GM10266 (cell line): ENCODE measurements around the gene MITF.

Source experiments
- DNase-seq: peaks from one replicate; pipeline ENCODE4 v3.0.0; 2012; ENCODE audit errors: extremely low spot score
- CTCF ChIP-seq: IDR thresholded peaks from 2 replicates; pipeline ENCODE4 v1.5.1; 2012; ENCODE audit warnings: mild to moderate bottlenecking, low read depth; ENCODE audit not compliant: control insufficient read depth, insufficient read depth; ENCODE audit errors: missing control alignments

MITF gene

GRCh38 chr3:69725994-69726571 lies 13.2 kb upstream of the MITF start:
- DNase-seq: no peak
- no peak for TF ChIP-seq CTCF

GRCh38 chr3:69729147-69729919 lies 9.9 kb upstream of the MITF start:
- no peak for TF ChIP-seq CTCF
- DNase-seq: no peak

- DNase-seq: no peak
- TF ChIP-seq CTCF: no peak
These were observed 8.2 kb upstream of the MITF start for GRCh38 chr3:69731080-69731479.

GRCh38 chr3:69735893-69736292 lies 3.4 kb upstream of the MITF start:
- TF ChIP-seq CTCF: no peak

GRCh38 chr3:69737392-69737791 lies 1.9 kb upstream of the MITF start:
- no peak for TF ChIP-seq CTCF

More at GRCh38 chr3:69735893-69736292, 3.4 kb upstream of the MITF start:
- DNase-seq: no peak

GRCh38 chr3:69738315-69738714 lies 949 bp upstream of the MITF start:
- DNase-seq: no peak
- no peak for TF ChIP-seq CTCF

More at GRCh38 chr3:69737392-69737791, 1.9 kb upstream of the MITF start:
- no peak for DNase-seq

- no peak for DNase-seq
- no peak for TF ChIP-seq CTCF
These were observed 433 bp upstream of the MITF start for GRCh38 chr3:69738859-69739203.
